Activated CD8-positive, alpha-beta memory T cell treated with anti-CD3 and anti-CD28 coated beads, Interleukin-2, amount 50 U/mL, for 1 hour (primary cell): ENCODE results near the gene XRCC5.

Experiments used
- DNase-seq: peaks from one replicate; pipeline ENCODE4 v3.0.0-alpha.2; 2020; ENCODE audit errors: extremely low read depth

The XRCC5 gene

DNA sequence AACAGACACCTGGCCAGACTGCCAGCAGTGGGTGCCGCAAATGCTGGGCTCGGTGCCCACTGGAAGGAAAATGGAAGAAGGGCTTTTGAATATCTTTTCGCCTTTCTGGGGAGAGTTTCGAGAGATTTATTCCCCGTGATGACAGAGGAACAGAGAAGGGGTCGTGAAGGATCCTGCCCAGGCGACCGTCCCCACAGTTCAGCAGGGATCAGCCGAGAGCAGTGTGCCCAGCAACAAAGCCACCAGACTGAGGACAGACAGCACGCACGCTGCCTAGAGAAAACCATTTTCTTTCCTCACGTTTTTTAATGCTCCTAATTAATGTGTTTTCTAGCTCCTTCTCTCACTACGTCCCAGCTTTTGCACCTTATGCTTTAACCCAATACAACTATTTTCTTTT is 47.7 kb downstream of the XRCC5 start:
- DNase-seq: no peak

- DNase-seq: no peak
These were observed 50.0 kb downstream of the XRCC5 start for GRCh38 chr2:216159144-216159543.

GRCh38 chr2:216159646-216160045 is 50.5 kb downstream of the XRCC5 start:
- DNase-seq: no peak

DNA sequence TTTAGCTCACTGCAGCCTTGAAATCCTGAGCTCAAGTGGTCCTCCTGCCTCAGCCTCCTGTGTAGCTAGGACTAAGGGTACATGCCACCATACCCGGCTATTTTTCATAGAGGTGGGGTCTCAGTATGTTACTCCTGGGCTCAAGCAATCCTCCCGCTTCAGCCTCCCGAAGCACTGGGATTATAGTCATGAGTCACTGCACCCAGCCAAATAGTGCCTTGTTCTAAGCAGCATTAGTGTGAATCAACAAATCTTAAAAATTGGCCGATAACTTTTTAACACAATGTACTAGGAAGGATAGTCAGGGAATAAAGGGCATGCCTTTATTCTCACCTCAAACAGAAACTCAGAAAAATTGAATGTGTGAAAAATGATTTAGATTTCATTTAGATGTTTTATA is 51.6 kb downstream of the XRCC5 start:
- no peak for DNase-seq

DNA sequence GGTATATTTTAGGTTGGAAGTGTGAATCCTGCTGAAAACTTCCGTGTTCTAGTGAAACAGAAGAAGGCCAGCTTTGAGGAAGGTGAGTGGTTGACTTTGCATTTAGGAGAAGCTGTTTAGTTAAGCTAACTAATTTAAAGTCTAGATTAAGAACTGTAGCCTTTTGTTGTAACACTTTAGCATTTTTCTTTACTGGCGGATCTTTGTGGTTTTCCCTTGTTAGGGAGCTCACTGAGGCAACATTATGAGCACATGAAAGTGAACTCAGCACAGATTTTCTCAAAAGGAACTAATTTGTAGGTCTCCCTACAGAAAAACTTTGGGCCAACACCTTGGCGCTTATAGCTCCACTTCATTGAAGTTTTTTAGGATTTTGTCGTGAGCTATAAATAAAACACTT is 52.8 kb downstream of the XRCC5 start:
- DNase-seq: no peak

DNA sequence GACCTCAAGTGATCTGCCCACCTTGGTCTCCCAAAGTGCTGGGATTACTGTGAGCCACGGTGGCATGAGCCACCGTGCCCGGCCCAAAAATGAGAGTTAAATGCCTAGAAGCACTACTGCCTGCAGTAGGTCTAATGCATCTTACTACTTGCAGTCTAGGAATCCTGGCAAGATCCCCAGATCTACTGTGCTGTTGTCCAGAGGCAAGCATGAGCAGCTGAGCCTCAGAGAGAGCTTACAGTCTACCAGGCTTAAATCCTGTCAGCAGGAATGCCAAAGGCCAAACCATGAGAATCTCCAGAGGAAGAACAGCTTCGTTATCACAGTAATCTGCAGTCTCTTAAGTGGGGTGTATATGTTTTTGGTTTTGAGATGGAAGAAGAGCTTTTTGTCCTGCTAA is 54.4 kb downstream of the XRCC5 start:
- DNase-seq: no peak

- DNase-seq: no peak
These were observed 54.9 kb downstream of the XRCC5 start for GRCh38 chr2:216164087-216164486.

DNA sequence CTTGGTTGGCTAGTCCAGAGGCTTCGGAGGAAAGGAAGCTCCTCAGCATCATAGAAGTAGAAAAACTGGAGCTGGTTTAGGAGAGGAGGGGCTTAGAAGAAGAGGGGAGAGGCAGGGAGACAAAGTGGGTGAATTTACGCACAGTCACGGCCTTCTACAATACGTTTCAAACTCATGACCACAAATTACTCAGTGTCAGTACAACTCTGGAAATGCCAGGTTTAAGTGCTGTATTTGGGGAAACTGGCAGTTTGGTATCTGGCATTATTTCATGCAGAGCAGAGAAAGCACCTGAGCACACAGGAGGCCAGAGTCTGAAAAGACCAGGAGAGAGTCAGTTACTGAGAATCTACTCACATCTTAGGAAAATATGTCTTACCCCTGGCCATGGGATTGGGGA is 55.4 kb downstream of the XRCC5 start:
- DNase-seq: no peak

GRCh38 chr2:216165711-216166110 is 56.6 kb downstream of the XRCC5 start:
- DNase-seq: no peak

GRCh38 chr2:216169087-216169486 is 59.9 kb downstream of the XRCC5 start:
- no peak for DNase-seq

GRCh38 chr2:216170076-216170763 is 61.1 kb downstream of the XRCC5 start:
- DNase-seq: no peak

GRCh38 chr2:216171011-216171410 is 61.9 kb downstream of the XRCC5 start:
- no peak for DNase-seq

- DNase-seq: no peak
These were observed 63.3 kb downstream of the XRCC5 start for GRCh38 chr2:216172493-216172892.

DNA sequence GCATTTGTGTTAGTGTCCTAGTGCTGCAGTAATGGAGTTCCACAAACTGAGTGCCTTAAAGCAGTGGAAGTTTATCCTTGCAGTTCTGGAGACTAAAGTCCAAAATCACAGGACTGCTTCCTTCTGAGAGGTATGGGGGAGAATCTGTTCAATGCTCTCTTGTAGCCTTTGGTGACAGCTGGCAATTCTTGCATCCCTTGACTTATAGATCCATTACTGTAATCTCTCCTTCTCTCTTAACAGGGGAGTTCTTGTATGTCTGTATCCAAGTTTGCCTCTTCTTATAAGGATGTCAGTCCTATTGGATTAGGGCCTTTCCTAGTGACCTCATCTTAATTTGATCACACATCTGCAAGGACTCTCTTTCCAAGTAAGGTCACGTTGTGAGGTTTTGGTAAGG is 69.9 kb downstream of the XRCC5 start:
- DNase-seq: no peak

- no peak for DNase-seq
These were observed 72.2 kb downstream of the XRCC5 start for GRCh38 chr2:216181351-216181750.

GRCh38 chr2:216181953-216182461 is 72.9 kb downstream of the XRCC5 start:
- DNase-seq: no peak

DNA sequence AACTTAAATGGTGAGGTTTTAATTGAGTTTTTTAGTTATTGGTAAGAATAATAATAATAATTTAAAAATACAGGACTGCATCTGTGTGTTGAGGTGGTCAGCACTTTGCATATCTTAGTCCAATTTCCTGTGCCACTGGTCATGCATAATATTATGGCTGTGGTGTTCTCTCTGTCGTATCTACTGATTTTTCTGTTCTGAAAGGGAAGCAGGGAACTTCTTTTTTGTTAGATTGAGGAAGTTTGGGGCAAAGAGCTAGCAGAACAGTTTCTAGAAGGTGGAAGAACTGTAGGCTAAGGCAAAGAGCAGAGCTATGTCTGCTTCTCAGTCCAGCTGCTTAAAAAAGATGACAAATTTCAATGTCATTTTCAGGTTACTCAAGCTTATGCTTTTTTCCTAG is 74.3 kb downstream of the XRCC5 start:
- no peak for DNase-seq

- no peak for DNase-seq
These were observed 79.4 kb downstream of the XRCC5 start for GRCh38 chr2:216188559-216188850.

DNA sequence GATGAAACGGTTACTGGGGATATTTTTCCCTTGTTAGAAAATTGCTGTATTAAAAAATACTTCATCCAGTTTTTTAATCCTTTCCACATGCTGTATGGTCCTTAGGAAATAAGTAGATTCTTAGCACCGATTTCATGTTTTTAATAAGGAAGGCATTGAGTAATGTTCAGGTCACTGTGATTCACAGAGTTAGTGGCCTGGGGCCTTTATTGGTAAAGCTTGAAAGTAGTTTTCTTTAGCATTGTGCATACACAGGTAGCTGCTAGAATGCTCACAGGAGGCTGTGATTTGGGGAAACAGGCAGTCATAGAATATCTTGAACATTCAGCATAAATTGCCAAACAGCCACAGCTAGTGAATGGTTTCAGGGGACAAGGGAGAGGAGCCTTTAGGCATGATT is 79.8 kb downstream of the XRCC5 start:
- DNase-seq: no peak

- DNase-seq: no peak
These were observed 80.3 kb downstream of the XRCC5 start for GRCh38 chr2:216189410-216189809.

- no peak for DNase-seq
These were observed 83.0 kb downstream of the XRCC5 start for GRCh38 chr2:216192181-216192580.

GRCh38 chr2:216192931-216193330 is 83.8 kb downstream of the XRCC5 start:
- DNase-seq: no peak

GRCh38 chr2:216194013-216194412 is 84.9 kb downstream of the XRCC5 start:
- DNase-seq: no peak

- DNase-seq: no peak
These were observed 85.4 kb downstream of the XRCC5 start for GRCh38 chr2:216194561-216194960.
